Hepatocyte (in vitro differentiated cells): Measurements from ENCODE around the gene PAX3. TPM values are rescaled to one million over a fixed set of nuclear protein-coding genes. Genes with fewer than 3 reads are reported as not detected.
A peak's percentile ranks its signal among the peaks of the same experiment; 100 is the strongest.

ENCODE experiments used
- DNase-seq: peaks from one replicate; pipeline ENCODE4 v3.0.0-alpha.2; 2016; ENCODE audit warnings: low spot score
- H2AFZ ChIP-seq: fragments of 200-600 bp; sonication (generic); 2 replicates; pipeline ENCODE4 v1.6.0; 2016; ENCODE audit warnings: antibody characterized with exemption, mild to moderate bottlenecking
- H3K27ac ChIP-seq: fragments of 200-600 bp; sonication (generic); 2 replicates; pipeline ENCODE4 v1.5.1; 2016; ENCODE audit warnings: mild to moderate bottlenecking
- H3K27me3 ChIP-seq: fragments of 200-600 bp; sonication (generic); 2 replicates; pipeline ENCODE4 v1.6.1; 2016
- H3K36me3 ChIP-seq: fragments of 200-600 bp; sonication (generic); replicated peaks from 2 replicates; pipeline ENCODE4 v1.5.1; 2016; ENCODE audit warnings: low read depth; ENCODE audit not compliant: insufficient read depth
- H3K4me1 ChIP-seq: fragments of 200-600 bp; sonication (generic); 2 replicates; pipeline ENCODE4 v1.5.1; 2016; ENCODE audit warnings: mild to moderate bottlenecking, moderate library complexity; ENCODE audit not compliant: insufficient read depth
- H3K4me2 ChIP-seq: fragments of 200-600 bp; sonication (generic); 2 replicates; pipeline ENCODE4 v1.6.0; 2016
- H3K4me3 ChIP-seq: fragments of 200-600 bp; sonication (generic); 2 replicates; pipeline ENCODE4 v1.5.1; 2016; ENCODE audit warnings: mild to moderate bottlenecking
- H3K79me2 ChIP-seq: fragments of 200-600 bp; sonication (generic); 2 replicates; pipeline ENCODE4 v1.6.0; 2017; ENCODE audit warnings: mild to moderate bottlenecking
- H3K9me2 ChIP-seq: fragments of 200-600 bp; sonication (generic); replicated peaks from 2 replicates; pipeline ENCODE4 v1.6.0; 2017; ENCODE audit warnings: mild to moderate bottlenecking; ENCODE audit not compliant: insufficient read depth
- H3K9me3 ChIP-seq: fragments of 200-600 bp; sonication (generic); 2 replicates; pipeline ENCODE4 v1.5.1; 2016; ENCODE audit warnings: low read depth, mild to moderate bottlenecking
- H4K20me1 ChIP-seq: fragments of 200-600 bp; sonication (generic); 2 replicates; pipeline ENCODE4 v1.6.0; 2016; ENCODE audit warnings: mild to moderate bottlenecking; ENCODE audit not compliant: insufficient read depth, poor library complexity, severe bottlenecking
- CTCF ChIP-seq: fragments of 200-600 bp; sonication (generic); IDR thresholded peaks from 2 replicates; pipeline ENCODE4 v1.5.1; 2016; ENCODE audit warnings: antibody characterized with exemption, mild to moderate bottlenecking; ENCODE audit not compliant: poor library complexity
- EZH2 ChIP-seq: fragments of 200-600 bp; sonication (generic); IDR thresholded peaks from 2 replicates; pipeline ENCODE4 v1.6.1; 2016; ENCODE audit warnings: antibody characterized with exemption, mild to moderate bottlenecking, borderline replicate concordance
- EZH2phosphoT487 ChIP-seq: fragments of 200-600 bp; sonication (generic); IDR thresholded peaks from one replicate; pipeline ENCODE4 v1.6.1; 2018; ENCODE audit warnings: antibody characterized with exemption, mild to moderate bottlenecking, low read depth, moderate library complexity; ENCODE audit not compliant: unreplicated experiment, severe bottlenecking
- WGBS: methylation state at CpG from one replicate; pipeline ENCODE4 v1.1.6; 2016; ENCODE audit warnings: low lambda C conversion rate; ENCODE audit errors: missing lambda C conversion rate; 5-methylcytosine and 5-hydroxymethylcytosine counted together
- polyA plus RNA-seq: library from polyadenylated mRNA; unstranded; fragments of >200 nt; fragmentation: Nextera tagmentation; extraction: Ambion mirVana; gene quantifications from 2 replicates; pipeline ENCODE4 v1.2.1, GENCODE V29; 2016
- total RNA-seq: library from RNA; depleted of rRNA; stranded (reverse); fragments of >200 nt; gene quantifications from 2 replicates; pipeline ENCODE4 v1.2.3, GENCODE V29; 2014

PAX3 gene
- total and polyA plus RNA-seq, 2 experiments from 2014 or later = not detected

GRCh38 chr2:222307143-222307756 is 8.5 kb upstream of the PAX3 start:
- no peak overlapping the region for H3K27ac ChIP-seq
- H3K4me2 ChIP-seq = no peak overlapping the region
- no peak overlapping the region for H3K4me3 ChIP-seq
- no peaks in the 10 kb centered on the region for H3K9me3 ChIP-seq
- H2AFZ ChIP-seq = no peak overlapping the region
- peaks cover 3% of the 10 kb centered on the region for H4K20me1 ChIP-seq
- TF ChIP-seq EZH2 = peak; percentile 75
- no peak for TF ChIP-seq EZH2phosphoT487
- H3K9me2 ChIP-seq = no peaks in the 10 kb centered on the region
- peaks cover 16% of the 10 kb centered on the region for H3K4me1 ChIP-seq
- H3K36me3 ChIP-seq = no peaks in the 10 kb centered on the region
- no peak for DNase-seq
- H3K27me3 ChIP-seq = peaks cover 100% of the 10 kb centered on the region
- 3% methylated on average over 34 of the region's 34 CpGs for WGBS
- no peaks in the 10 kb centered on the region for H3K79me2 ChIP-seq

GRCh38 chr2:222306393-222307142 is 7.8 kb upstream of the PAX3 start:
- H3K4me1 ChIP-seq = peaks cover 16% of the 10 kb centered on the region
- H3K4me3 ChIP-seq = peak overlapping the region; percentile 39
- under 1% methylated on average over 26 of the region's 27 CpGs for WGBS
- H4K20me1 ChIP-seq = peaks cover 3% of the 10 kb centered on the region
- no peaks in the 10 kb centered on the region for H3K79me2 ChIP-seq
- peak overlapping the region; percentile 97 for H3K4me2 ChIP-seq
- DNase-seq = no peak
- H3K27me3 ChIP-seq = peaks cover 100% of the 10 kb centered on the region
- H3K27ac ChIP-seq = no peak overlapping the region
- peak overlapping the region; percentile 42 for H2AFZ ChIP-seq
- H3K9me2 ChIP-seq = no peaks in the 10 kb centered on the region
- TF ChIP-seq CTCF = no peak
- no peak for TF ChIP-seq EZH2
- TF ChIP-seq EZH2phosphoT487 = no peak
- no peaks in the 10 kb centered on the region for H3K9me3 ChIP-seq
- H3K36me3 ChIP-seq = no peaks in the 10 kb centered on the region

GRCh38 chr2:222305516-222306392 is 7.0 kb upstream of the PAX3 start:
- peak; percentile 47 for TF ChIP-seq EZH2
- TF ChIP-seq EZH2phosphoT487 = peak; percentile 72
- TF ChIP-seq CTCF = no peak
- H4K20me1 ChIP-seq = peaks cover 3% of the 10 kb centered on the region
- peak overlapping the region; percentile 42 for H2AFZ ChIP-seq
- H3K27ac ChIP-seq = no peak overlapping the region
- peak overlapping the region; percentile 39 for H3K4me3 ChIP-seq
- peak overlapping the region; percentile 97 for H3K4me2 ChIP-seq
- 2% methylated on average over 66 of the region's 66 CpGs for WGBS
- no peaks in the 10 kb centered on the region for H3K36me3 ChIP-seq
- H3K9me3 ChIP-seq = no peaks in the 10 kb centered on the region
- peaks cover 100% of the 10 kb centered on the region for H3K27me3 ChIP-seq
- no peaks in the 10 kb centered on the region for H3K9me2 ChIP-seq
- no peaks in the 10 kb centered on the region for H3K79me2 ChIP-seq
- peaks cover 16% of the 10 kb centered on the region for H3K4me1 ChIP-seq
- no peak for DNase-seq
